ENCODE measurements around the gene CNTN4.

CNTN4 gene

GRCh38 chr3:2958551-2958950, 859.9 kb downstream of the CNTN4 start:
- Histone ChIP-seq H3K27ac (no peak overlapping the region), H2AFZ (ENCODE audit: low read depth) (no peak overlapping the region), H3K4me2 (no peak overlapping the region), H3K4me1 (ENCODE audit: low read depth, poor library complexity, severe bottlenecking) (no peaks in the 10 kb centered on the region), H3K36me3 (ENCODE audit: insufficient read depth) (no peaks in the 10 kb centered on the region), H3K9ac (no peak overlapping the region), H3K79me2 (ENCODE audit: insufficient read depth, low read depth) (no peaks in the 10 kb centered on the region), H4K20me1 (ENCODE audit: insufficient read depth) (no peaks in the 10 kb centered on the region), H3K27me3 (ENCODE audit: insufficient read depth, low read depth) (no peaks in the 10 kb centered on the region), H3K4me3 (IDR thresholded peaks at IDR 0.05; ENCODE audit: insufficient read depth, low read depth, low read length) (no peak overlapping the region)
- no peak for TF ChIP-seq CTCF (conservative IDR thresholded peaks at IDR 0.05; ENCODE audit: low read depth, low read length)

- no peak for TF ChIP-seq CTCF (conservative IDR thresholded peaks at IDR 0.05; ENCODE audit: low read depth, low read length)
- no peaks in the 10 kb centered on the region for H3K36me3 ChIP-seq (ENCODE audit: insufficient read depth)
- H3K4me2 ChIP-seq, result no peak overlapping the region
These were observed 862.9 kb downstream of the CNTN4 start for GRCh38 chr3:2961576-2961975.

GRCh38 chr3:2967871-2968270, 869.2 kb downstream of the CNTN4 start:
- no peak for TF ChIP-seq CTCF (conservative IDR thresholded peaks at IDR 0.05; ENCODE audit: low read depth, low read length)
- H3K27ac ChIP-seq, result no peak overlapping the region
- no peak overlapping the region for H3K9ac ChIP-seq
- no peaks in the 10 kb centered on the region for H3K4me1 ChIP-seq (ENCODE audit: low read depth, poor library complexity, severe bottlenecking)
- H3K27me3 ChIP-seq (ENCODE audit: insufficient read depth, low read depth), result no peaks in the 10 kb centered on the region
- H3K4me3 ChIP-seq (IDR thresholded peaks at IDR 0.05; ENCODE audit: insufficient read depth, low read depth, low read length), result no peak overlapping the region
- no peak overlapping the region for H2AFZ ChIP-seq (ENCODE audit: low read depth)
- no peak overlapping the region for H3K4me2 ChIP-seq
- H3K79me2 ChIP-seq (ENCODE audit: insufficient read depth, low read depth), result no peaks in the 10 kb centered on the region
- H4K20me1 ChIP-seq (ENCODE audit: insufficient read depth), result no peaks in the 10 kb centered on the region
- no peaks in the 10 kb centered on the region for H3K36me3 ChIP-seq (ENCODE audit: insufficient read depth)

More at GRCh38 chr3:2961576-2961975, 862.9 kb downstream of the CNTN4 start:
- Histone ChIP-seq H2AFZ (ENCODE audit: low read depth) (no peak overlapping the region), H3K4me3 (IDR thresholded peaks at IDR 0.05; ENCODE audit: insufficient read depth, low read depth, low read length) (no peak overlapping the region), H3K27me3 (ENCODE audit: insufficient read depth, low read depth) (no peaks in the 10 kb centered on the region), H4K20me1 (ENCODE audit: insufficient read depth) (no peaks in the 10 kb centered on the region), H3K4me1 (ENCODE audit: low read depth, poor library complexity, severe bottlenecking) (no peaks in the 10 kb centered on the region), H3K79me2 (ENCODE audit: insufficient read depth, low read depth) (no peaks in the 10 kb centered on the region), H3K9ac (no peak overlapping the region), H3K27ac (no peak overlapping the region)

GRCh38 chr3:2968475-2968874, 869.8 kb downstream of the CNTN4 start:
- H3K27ac ChIP-seq, result no peak overlapping the region
- H3K9ac ChIP-seq, result no peak overlapping the region
- no peak overlapping the region for H3K4me2 ChIP-seq
- no peak overlapping the region for H2AFZ ChIP-seq (ENCODE audit: low read depth)
- TF ChIP-seq CTCF (conservative IDR thresholded peaks at IDR 0.05; ENCODE audit: low read depth, low read length), result no peak
- H3K79me2 ChIP-seq (ENCODE audit: insufficient read depth, low read depth), result no peaks in the 10 kb centered on the region
- H3K4me3 ChIP-seq (IDR thresholded peaks at IDR 0.05; ENCODE audit: insufficient read depth, low read depth, low read length), result no peak overlapping the region
- no peaks in the 10 kb centered on the region for H3K27me3 ChIP-seq (ENCODE audit: insufficient read depth, low read depth)
- H3K36me3 ChIP-seq (ENCODE audit: insufficient read depth), result no peaks in the 10 kb centered on the region
- H3K4me1 ChIP-seq (ENCODE audit: low read depth, poor library complexity, severe bottlenecking), result no peaks in the 10 kb centered on the region
- H4K20me1 ChIP-seq (ENCODE audit: insufficient read depth), result no peaks in the 10 kb centered on the region

Measured in KMS-11 (cell line).